Epithelial cell of esophagus (primary cell): ENCODE data around the gene EIF4E1B.

Experiments
- DNase-seq: peaks from one replicate; pipeline ENCODE4 v3.0.0; 2010; ENCODE audit warnings: low read depth
- H3K4me3 ChIP-seq: 2 replicates; pipeline ENCODE4 v1.5.1; 2011; ENCODE audit warnings: mild to moderate bottlenecking, low read length, control low read depth
- TF ChIP-seq, protein P1 (sequence below): IDR thresholded peaks from 2 replicates; pipeline ENCODE4 v1.5.1; 2011; ENCODE audit warnings: low read depth, mild to moderate bottlenecking, low read length, control low read depth, inconsistent platforms; ENCODE audit not compliant: insufficient read depth; ENCODE audit errors: missing control alignments

The EIF4E1B gene

DNA sequence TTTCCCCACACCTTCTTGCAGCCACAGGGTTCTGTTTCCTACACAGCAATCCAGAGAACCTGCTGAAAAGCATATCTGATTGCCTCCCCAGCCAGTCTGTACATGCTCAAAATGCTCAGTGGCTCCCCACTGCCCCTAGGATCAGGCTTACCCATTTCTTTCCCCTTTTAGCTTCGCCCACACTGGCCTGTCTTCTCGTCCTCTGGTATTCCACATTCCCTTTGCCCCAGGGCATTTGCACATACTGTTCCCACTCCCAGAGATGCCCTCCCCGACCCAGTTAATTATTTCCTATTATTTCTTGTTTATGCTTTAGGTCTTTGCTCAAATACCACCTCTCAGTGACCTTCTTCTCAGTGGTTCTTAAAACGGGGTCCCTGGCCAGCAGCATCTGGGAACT, 10.1 kb downstream of the EIF4E1B start:
- TF ChIP-seq, protein P1, sequence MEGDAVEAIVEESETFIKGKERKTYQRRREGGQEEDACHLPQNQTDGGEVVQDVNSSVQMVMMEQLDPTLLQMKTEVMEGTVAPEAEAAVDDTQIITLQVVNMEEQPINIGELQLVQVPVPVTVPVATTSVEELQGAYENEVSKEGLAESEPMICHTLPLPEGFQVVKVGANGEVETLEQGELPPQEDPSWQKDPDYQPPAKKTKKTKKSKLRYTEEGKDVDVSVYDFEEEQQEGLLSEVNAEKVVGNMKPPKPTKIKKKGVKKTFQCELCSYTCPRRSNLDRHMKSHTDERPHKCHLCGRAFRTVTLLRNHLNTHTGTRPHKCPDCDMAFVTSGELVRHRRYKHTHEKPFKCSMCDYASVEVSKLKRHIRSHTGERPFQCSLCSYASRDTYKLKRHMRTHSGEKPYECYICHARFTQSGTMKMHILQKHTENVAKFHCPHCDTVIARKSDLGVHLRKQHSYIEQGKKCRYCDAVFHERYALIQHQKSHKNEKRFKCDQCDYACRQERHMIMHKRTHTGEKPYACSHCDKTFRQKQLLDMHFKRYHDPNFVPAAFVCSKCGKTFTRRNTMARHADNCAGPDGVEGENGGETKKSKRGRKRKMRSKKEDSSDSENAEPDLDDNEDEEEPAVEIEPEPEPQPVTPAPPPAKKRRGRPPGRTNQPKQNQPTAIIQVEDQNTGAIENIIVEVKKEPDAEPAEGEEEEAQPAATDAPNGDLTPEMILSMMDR = no peak
- no peak overlapping the region for H3K4me3 ChIP-seq
- DNase-seq = no peak

DNA sequence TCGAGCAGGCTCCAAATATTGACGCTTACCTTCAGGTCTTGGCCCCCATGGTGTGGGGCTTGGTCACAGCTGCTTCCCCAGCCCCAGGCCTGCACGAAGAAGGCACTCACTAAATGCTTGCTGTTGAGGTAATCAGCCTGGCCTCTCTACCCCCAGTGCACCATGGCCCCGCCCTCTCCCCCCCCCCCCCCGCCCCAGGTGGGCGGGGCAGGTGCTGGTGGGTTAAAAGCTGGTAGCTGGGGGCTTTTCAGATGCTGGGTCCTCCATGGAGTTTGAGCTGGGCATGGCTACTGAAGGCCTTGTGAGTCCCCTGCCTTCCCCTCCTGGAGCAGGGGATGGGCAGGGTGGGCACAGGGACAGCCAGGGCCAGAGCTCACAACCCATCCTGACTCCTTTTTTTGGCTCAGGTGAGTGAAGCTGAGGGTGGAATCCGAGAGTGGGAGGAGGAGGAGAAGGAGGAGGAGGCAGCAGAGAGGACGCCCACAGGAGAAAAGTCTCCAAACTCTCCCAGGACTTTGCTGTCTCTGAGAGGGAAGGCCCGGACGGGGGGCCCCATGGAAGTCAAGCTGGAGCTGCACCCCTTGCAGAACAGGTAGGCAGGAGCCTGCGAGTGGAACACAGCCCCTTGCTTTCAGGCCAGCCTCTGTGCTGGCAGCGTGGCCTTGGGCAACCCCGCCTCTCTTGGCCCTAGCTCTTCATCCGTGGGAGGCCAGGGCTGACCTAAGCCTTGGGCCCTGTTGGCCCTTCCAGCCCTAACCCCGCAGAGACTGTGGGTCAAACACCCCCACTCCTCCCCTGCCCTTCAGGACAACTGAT, 12.4 kb downstream of the EIF4E1B start:
- DNase-seq = no peak
- TF ChIP-seq, protein P1 = no peak
- H3K4me3 ChIP-seq = no peak overlapping the region

DNA sequence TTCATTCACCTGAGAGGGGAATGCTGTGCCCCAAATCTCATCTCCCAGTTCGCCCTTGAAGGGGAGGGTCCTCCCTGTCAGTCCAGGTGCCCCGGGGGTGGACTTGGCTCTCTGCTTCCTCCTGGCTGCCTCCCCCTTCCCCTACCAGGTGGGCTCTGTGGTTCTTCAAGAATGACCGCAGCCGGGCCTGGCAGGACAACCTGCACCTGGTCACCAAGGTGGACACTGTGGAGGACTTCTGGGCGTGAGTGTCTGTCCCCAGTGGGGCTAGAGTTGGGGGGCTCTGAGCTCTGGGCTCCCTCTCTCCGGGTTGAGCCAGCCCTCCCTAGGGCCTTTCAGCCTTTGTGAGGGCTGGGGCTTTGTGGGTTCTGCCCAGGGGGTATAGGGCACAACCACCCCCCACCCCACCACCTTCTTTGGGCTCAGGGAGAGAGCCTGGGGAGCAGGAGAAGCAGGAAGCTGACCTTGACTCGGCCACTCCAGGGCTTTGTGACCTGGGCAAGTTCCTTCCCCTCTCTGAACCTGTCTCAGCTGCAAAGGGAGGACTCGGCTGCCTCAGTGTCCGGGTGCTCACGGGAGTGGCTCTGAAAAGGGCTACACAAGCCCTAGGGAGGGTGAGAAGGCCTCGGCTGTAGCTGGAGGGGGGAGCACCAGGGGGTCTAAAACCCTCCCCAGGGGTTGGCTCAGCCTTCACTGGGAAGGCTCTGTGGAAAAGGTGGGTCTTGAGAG, 13.2 kb downstream of the EIF4E1B start:
- H3K4me3 ChIP-seq = no peak overlapping the region
- TF ChIP-seq, protein P1 = no peak
- no peak for DNase-seq

DNA sequence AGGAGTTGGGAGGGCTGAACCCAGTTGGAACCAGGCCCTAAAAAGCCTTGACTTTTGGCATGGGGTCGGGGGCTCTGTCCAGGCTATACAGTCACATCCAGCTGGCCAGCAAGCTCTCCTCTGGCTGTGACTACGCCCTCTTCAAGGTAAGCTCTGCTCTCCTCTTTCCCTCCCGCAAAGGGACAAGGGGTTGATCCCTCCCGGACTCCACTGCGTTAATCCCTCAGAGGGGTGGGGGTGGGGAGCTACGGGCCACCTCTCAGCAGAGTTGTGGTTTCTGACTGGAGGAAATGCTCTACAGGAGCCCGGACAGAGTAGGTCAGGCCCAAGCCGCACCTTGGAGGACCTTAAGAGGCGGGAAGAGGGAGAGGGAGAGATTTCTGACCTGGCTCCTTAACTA, 13.8 kb downstream of the EIF4E1B start:
- TF ChIP-seq, protein P1 = no peak
- H3K4me3 ChIP-seq = no peak overlapping the region
- DNase-seq = no peak

DNA sequence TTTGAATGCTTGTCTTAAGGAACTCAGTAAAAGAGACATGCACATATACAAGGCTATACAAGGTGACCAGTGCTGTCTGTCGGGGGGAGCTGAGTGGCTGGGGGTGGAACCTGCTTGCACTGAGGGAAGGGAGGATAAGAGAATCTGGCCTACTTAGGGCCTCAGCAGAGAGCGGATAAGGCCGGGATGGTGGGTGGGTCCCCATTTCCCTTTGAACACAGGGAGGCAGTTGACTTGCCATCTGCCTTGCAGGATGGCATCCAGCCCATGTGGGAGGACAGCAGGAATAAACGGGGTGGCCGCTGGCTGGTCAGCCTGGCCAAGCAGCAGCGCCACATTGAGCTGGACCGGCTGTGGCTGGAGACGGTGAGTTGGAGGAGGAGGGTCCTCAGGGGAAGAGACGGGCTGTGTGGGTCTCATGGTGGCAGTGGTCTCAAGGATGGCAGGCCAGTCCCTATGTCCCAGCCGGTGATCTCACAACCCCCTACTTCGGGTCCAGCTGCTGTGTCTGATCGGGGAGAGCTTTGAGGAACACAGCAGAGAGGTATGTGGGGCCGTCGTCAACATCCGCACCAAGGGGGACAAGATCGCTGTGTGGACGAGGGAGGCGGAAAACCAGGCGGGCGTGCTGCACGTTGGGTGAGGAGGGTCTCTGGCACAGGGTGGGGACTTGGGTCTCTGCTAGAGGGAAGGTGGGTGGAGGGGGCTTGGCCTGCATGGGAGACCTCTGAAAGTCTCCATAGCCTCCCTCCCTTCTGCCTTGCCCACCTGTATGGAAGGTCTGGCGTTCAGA, 14.6 kb downstream of the EIF4E1B start:
- no peak overlapping the region for H3K4me3 ChIP-seq
- TF ChIP-seq, protein P1 = no peak

DNA sequence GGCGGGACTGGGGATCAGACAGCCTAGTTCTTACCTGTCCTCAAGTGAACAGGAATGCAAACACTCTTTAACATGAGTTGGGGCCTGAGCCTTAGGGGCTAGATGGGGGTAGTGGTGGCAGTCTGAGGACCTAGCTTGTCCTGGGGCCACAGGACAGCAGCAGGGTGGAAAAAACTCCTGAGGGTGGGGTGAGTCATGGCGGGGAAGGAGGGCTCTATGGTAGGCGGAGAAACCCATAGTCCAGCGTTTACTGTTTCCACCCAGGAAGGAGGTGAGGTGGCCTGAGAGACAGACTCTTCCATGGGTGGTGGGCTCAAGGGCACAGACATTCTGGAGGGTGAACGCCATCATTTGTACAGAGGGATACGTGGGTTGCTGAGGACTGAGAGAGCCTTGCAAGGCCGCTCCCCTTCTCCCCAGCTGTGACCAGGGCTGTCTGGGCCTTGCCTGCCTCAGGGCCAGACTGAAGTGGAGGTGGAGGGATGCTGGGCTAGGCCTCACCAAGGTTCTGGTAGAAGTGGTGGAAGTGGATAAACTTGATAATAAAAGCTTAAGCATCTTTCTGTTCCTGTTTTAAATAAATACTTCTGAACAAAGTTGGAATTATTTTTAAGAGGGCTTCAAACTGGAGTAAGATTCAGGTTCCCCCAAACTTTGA, 15.7 kb downstream of the EIF4E1B start:
- H3K4me3 ChIP-seq = no peak overlapping the region
- DNase-seq = no peak

More for the DNA sequence above, 14.6 kb downstream of the EIF4E1B start:
- no peak for DNase-seq

More for the DNA sequence above, 15.7 kb downstream of the EIF4E1B start:
- TF ChIP-seq, protein P1 = no peak
